T-cell (primary cell): Measurements from ENCODE around the gene CHMP2B. TPM values are rescaled to one million over a fixed set of nuclear protein-coding genes. Genes with fewer than 3 reads are reported as not detected.
"Not testable (repeated sequence)": the region's sequence is repeated elsewhere in the genome, so short reads cannot be mapped to it uniquely, and the experiment has no call there.

ENCODE experiments used
- ATAC-seq, 4 experiments: fragments of 200-7000 bp in 3 of 4; fragments of 150-1000 bp in 1 of 4; cut with Tn5 transposase; replicated peaks in 1 of 4; 1 replicate in 3 of 4; 2 replicates in 1 of 4; pipeline ENCODE4 v1.10.0; 2021; ENCODE audit warnings: moderate library complexity in 3 of 4, mild to moderate bottlenecking in 2 of 4, moderate number of reproducible peaks in 1 of 4
- CTCF ChIA-PET, 2 donors: fragments of 300-600 bp; sonication (Branson Sonifier 250); formaldehyde crosslinking; loops; one replicate each; lab custom pipeline; 2022; ENCODE audit warnings: antibody characterized with exemption in 2 of 2; lab: Charles Lee
- POLR2A ChIA-PET, 2 donors: fragments of 300-600 bp; sonication (Branson Sonifier 250); formaldehyde crosslinking; loops; one replicate each; lab custom pipeline; 2022; ENCODE audit warnings: antibody characterized with exemption in 2 of 2; lab: Charles Lee
- DNase-seq, 35 experiments: peaks; one replicate each; pipeline versions ENCODE4 v3.0.0 to v3.0.0-alpha.2; 2013 to 2023
- H3K27ac ChIP-seq: one replicate; pipeline ENCODE4 v1.5.1; 2013; ENCODE audit warnings: low read length
- H3K27me3 ChIP-seq, 2 experiments: replicated peaks in 1 of 2; 1 replicate in 1 of 2; 2 replicates in 1 of 2; pipeline versions ENCODE4 v1.6.1 to v1.7.0; 2013; ENCODE audit warnings: low read length in 1 of 2, mixed read lengths in 1 of 2; ENCODE audit not compliant: control insufficient read depth in 2 of 2, insufficient read depth in 2 of 2; ENCODE audit errors: extremely low read depth in 1 of 2
- H3K36me3 ChIP-seq, 2 donors: 1 replicate in 1 of 2; 2 replicates in 1 of 2; pipeline versions ENCODE4 v1.6.1 to v1.7.0; 2013; ENCODE audit warnings: low read length in 1 of 2; ENCODE audit not compliant: control insufficient read depth in 2 of 2, insufficient read depth in 1 of 2; ENCODE audit errors: extremely low read depth in 1 of 2
- H3K4me1 ChIP-seq, 2 experiments: 1 replicate in 1 of 2; 2 replicates in 1 of 2; pipeline versions ENCODE4 v1.6.1 to v1.7.0; 2013; ENCODE audit warnings: low read length in 2 of 2, mixed read lengths in 1 of 2; ENCODE audit not compliant: insufficient read depth in 2 of 2, control insufficient read depth in 1 of 2; ENCODE audit errors: extremely low read depth in 1 of 2
- H3K4me3 ChIP-seq, 2 donors: 1 replicate in 1 of 2; 2 replicates in 1 of 2; pipeline versions ENCODE4 v1.5.1 to v1.7.0; 2013; ENCODE audit warnings: mild to moderate bottlenecking in 2 of 2, low read length in 1 of 2, moderate library complexity in 1 of 2; ENCODE audit not compliant: control insufficient read depth in 1 of 2; ENCODE audit errors: extremely low read depth in 1 of 2
- H3K9me3 ChIP-seq: 2 replicates; pipeline ENCODE4 v1.7.0; 2013
- H3K27ac Mint-ChIP-seq, 2 donors: one replicate each; pipeline ENCODE4 v1.8.0; 2020 to 2021; ENCODE audit warnings: mild to moderate bottlenecking in 2 of 2, mixed read lengths in 2 of 2
- H3K27me3 Mint-ChIP-seq, 2 donors: one replicate each; pipeline ENCODE4 v1.8.0; 2021 to 2022; ENCODE audit warnings: mixed read lengths in 2 of 2
- H3K36me3 Mint-ChIP-seq: one replicate; pipeline ENCODE4 v1.8.0; 2021; ENCODE audit warnings: mixed read lengths
- H3K4me1 Mint-ChIP-seq, 3 donors: one replicate each; pipeline ENCODE4 v1.8.0; 2020 to 2022; ENCODE audit warnings: mixed read lengths in 3 of 3, mild to moderate bottlenecking in 1 of 3
- H3K4me3 Mint-ChIP-seq, 3 donors: one replicate each; pipeline ENCODE4 v1.8.0; 2020 to 2022; ENCODE audit warnings: mild to moderate bottlenecking in 3 of 3, mixed read lengths in 3 of 3, moderate library complexity in 3 of 3
- H3K9me3 Mint-ChIP-seq, 3 donors: one replicate each; pipeline ENCODE4 v1.8.0; 2020 to 2022; ENCODE audit warnings: mixed read lengths in 3 of 3
- WGBS: methylation state at CpG from one replicate; pipeline ENCODE4 v1.1.5; 2013; ENCODE audit warnings: missing lambda C conversion rate; ENCODE audit not compliant: insufficient coverage; 5-methylcytosine and 5-hydroxymethylcytosine counted together
- total RNA-seq, 35 experiments: library from RNA in 6 of 35; stranded (reverse) in 6 of 35; fragments of 120-200 nt in 1 of 35; gene quantifications; one replicate each; pipeline versions ENCODE4 v1.2.1 to v1.2.4 and lab custom pipeline; 2013 to 2026

Gene CHMP2B
- total RNA-seq, 5 donors from 2014 or later (not counting 1 experiment from before 2014, with no cell fraction given), result 18.3 to 26.3 (median 23.3) TPM

DNA sequence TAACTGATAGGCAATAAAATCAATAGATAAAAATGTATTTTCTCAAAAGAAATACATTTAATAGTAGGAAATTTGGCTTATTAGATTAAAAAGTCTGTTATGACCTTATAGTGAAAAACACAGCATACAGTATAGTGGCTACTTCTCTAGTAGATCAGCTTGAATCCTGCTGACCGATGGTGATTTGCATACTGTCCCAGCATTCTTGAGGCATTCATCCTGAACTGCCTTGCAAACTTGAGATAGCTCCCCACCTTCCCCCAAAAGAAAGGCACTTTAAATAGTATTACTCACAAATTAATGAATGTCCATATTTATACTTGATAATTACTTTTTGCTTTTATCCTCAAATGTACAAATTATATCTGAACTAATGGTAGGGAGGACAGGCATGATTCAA, 6.7 kb downstream of the CHMP2B start:
- 100% methylated on average over 1 of the region's 1 CpG for WGBS
- peaks cover 61 to 70% (median 64%) of the 10 kb centered on the region in 3 donors for H3K4me1 Mint-ChIP-seq
- POLR2A ChIA-PET, result no interaction called here
- Histone ChIP-seq H3K4me1 (no peaks in the 10 kb centered on the region), H3K27me3 (no peaks in the 10 kb centered on the region), H3K36me3 (peaks cover 0 to 5% of the 10 kb centered on the region in 2 donors), H3K4me3 (no peak overlapping the region), H3K27ac (no peak overlapping the region), H3K9me3 (no peaks in the 10 kb centered on the region)
- DNase-seq (no peak), ATAC-seq (no peak)
- H3K36me3 Mint-ChIP-seq, result peaks cover 25% of the 10 kb centered on the region
- H3K4me3 Mint-ChIP-seq, result no peak overlapping the region
- CTCF ChIA-PET, result no interaction called here
- H3K9me3 Mint-ChIP-seq, result no peaks in the 10 kb centered on the region
- H3K27me3 Mint-ChIP-seq, result no peaks in the 10 kb centered on the region
- no peak overlapping the region for H3K27ac Mint-ChIP-seq

- CTCF ChIA-PET, result interaction anchor here in 1 of 2 donors (0.8 kb wide), 1 partner anchor 14 kb away, joined by 5 read pairs; no protein-coding TSS in a partner anchor
- no peak for ATAC-seq
- Mint-ChIP-seq H3K9me3 (no peaks in the 10 kb centered on the region), H3K27ac (no peak overlapping the region), H3K36me3 (peaks cover 27% of the 10 kb centered on the region), H3K4me3 (no peak overlapping the region), H3K4me1 (peaks cover 44 to 63% (median 53%) of the 10 kb centered on the region in 3 donors), H3K27me3 (no peaks in the 10 kb centered on the region)
- DNase-seq, result no peak
- no peak overlapping the region for H3K27ac ChIP-seq
- no peak overlapping the region for H3K4me3 ChIP-seq
- no peaks in the 10 kb centered on the region for H3K27me3 ChIP-seq
- POLR2A ChIA-PET, result no interaction called here
- no peaks in the 10 kb centered on the region for H3K9me3 ChIP-seq
- no peaks in the 10 kb centered on the region for H3K4me1 ChIP-seq
- peaks cover 0 to 5% of the 10 kb centered on the region in 2 donors for H3K36me3 ChIP-seq
- WGBS, result no CpG with 5 or more reads among the region's 1 CpG
Measured at GRCh38 chr3:87236093-87236492, 9.0 kb downstream of the CHMP2B start.

DNA sequence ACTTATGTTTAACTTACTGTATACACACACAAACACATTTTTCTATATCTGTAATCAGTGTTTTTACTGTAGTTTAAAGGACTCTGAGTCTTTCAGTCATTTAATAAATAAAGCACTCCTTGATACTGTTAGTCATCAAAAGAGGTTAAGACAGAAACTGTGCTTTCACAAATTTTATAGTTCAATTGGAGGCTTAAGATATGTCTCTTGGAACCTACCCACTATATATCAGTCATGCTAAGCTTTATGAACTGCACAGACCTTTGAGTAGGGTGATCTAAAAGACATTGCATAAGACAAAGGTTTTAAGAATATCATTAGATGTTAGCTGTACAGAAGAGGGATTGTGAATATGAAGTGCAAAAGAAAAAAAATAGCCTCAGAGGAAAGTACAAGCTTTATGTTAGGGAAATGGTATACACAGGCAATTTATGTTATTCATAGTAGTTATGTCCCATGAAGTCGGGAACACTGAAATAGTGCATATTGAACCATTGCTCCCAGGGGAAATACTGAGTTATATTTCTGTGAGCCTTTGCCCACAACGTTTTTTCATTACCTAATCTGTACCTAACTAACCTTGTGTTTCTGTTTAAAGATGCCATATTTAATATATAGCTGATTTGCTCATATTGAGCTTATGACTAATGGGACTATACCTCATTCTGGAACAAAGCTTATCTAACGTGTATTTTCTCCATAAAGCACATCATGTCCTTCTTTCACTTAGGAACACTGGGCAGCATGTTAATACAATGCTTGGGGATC, 19.7 kb downstream of the CHMP2B start:
- Mint-ChIP-seq H3K27ac (no peak overlapping the region), H3K36me3 (peaks cover 50% of the 10 kb centered on the region), H3K4me3 (no peak overlapping the region), H3K4me1 (peaks cover 19 to 24% (median 22%) of the 10 kb centered on the region in 3 donors), H3K27me3 (no peaks in the 10 kb centered on the region), H3K9me3 (no peaks in the 10 kb centered on the region)
- no peak for ATAC-seq
- no peaks in the 10 kb centered on the region for H3K4me1 ChIP-seq
- CTCF ChIA-PET, result interaction anchor here in 1 of 2 donors (1.2 to 1.4 kb wide), 2 partner anchors 9 to 13 kb away, joined by 3 to 5 read pairs; no protein-coding TSS in a partner anchor
- H3K9me3 ChIP-seq, result no peaks in the 10 kb centered on the region
- H3K4me3 ChIP-seq, result no peak overlapping the region
- POLR2A ChIA-PET, result no interaction called here
- WGBS, result no CpG with 5 or more reads among the region's 3 CpGs
- no peaks in the 10 kb centered on the region for H3K27me3 ChIP-seq
- no peak overlapping the region for H3K27ac ChIP-seq
- H3K36me3 ChIP-seq, result peaks cover 0 to 17% of the 10 kb centered on the region in 2 donors
- no peak for DNase-seq

DNA sequence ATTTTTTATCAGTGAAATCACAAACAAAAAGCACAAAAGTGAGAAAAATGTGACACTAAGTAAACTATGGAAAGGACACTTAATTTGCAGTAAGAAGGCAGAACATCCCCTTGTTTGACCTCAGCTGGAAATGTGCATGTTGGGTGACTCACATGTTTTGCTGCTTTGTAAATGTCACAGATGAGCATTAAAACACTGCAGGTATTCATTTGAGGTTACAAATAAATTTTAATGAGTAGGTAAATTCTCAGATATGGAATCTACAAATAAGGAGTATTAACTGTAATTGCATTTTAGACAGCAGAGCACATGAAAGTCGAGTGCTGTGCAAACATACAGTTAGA, 20.3 kb downstream of the CHMP2B start:
- ATAC-seq, result no peak
- Histone ChIP-seq H3K27ac (no peak overlapping the region), H3K36me3 (peaks cover 0 to 17% of the 10 kb centered on the region in 2 donors), H3K4me3 (no peak overlapping the region), H3K9me3 (no peaks in the 10 kb centered on the region), H3K27me3 (no peaks in the 10 kb centered on the region), H3K4me1 (no peaks in the 10 kb centered on the region)
- Mint-ChIP-seq H3K36me3 (peaks cover 50% of the 10 kb centered on the region), H3K27ac (no peak overlapping the region), H3K4me3 (no peak overlapping the region), H3K9me3 (no peaks in the 10 kb centered on the region), H3K27me3 (no peaks in the 10 kb centered on the region), H3K4me1 (peaks cover 16 to 21% (median 18%) of the 10 kb centered on the region in 3 donors)
- no CpG with 5 or more reads among the region's 1 CpG for WGBS
- CTCF ChIA-PET, result interaction anchor here in 1 of 2 donors (1.4 kb wide), 1 partner anchor 12 kb away, joined by 5 read pairs; no protein-coding TSS in a partner anchor
- POLR2A ChIA-PET, result no interaction called here
- DNase-seq, result no peak

GRCh38 chr3:87248231-87248630, 21.1 kb downstream of the CHMP2B start:
- CTCF ChIA-PET, result interaction anchor here in 1 of 2 donors (0.8 to 1.4 kb wide), 3 partner anchors 11 to 866 kb away, joined by 3 to 5 read pairs (median 3); no protein-coding TSS in a partner anchor
- H3K4me3 Mint-ChIP-seq, H3K9me3 ChIP-seq, H3K4me1 ChIP-seq, POLR2A ChIA-PET, H3K27me3 ChIP-seq, H3K27me3 Mint-ChIP-seq, H3K9me3 Mint-ChIP-seq, H3K27ac ChIP-seq, DNase-seq, H3K27ac Mint-ChIP-seq, H3K4me3 ChIP-seq, ATAC-seq: not testable (repeated sequence)
- WGBS, result 98% methylated on average over 5 of the region's 6 CpGs
- H3K36me3 ChIP-seq, result peaks cover 0 to 19% of the 10 kb centered on the region in 2 donors
- Mint-ChIP-seq H3K36me3 (peaks cover 47% of the 10 kb centered on the region), H3K4me1 (peaks cover 8 to 14% (median 11%) of the 10 kb centered on the region in 3 donors)

DNA sequence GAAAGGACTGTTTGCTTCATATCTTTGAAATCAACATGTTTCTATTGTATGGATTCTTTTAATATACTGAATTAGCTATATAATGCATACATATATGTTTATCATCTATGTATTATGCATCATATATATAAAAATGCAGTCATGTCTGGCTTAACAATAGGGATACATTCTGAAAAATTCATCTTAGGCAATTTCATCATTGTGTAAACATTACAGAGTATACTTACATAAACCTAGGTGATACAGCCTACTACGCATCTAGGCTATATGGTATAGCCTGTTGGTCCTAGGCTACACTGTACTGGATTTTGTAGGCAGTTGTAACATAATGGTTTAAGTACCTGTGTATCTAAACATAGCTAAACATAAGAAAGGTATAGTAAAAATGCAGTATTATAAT, 21.7 kb downstream of the CHMP2B start:
- Histone ChIP-seq H3K9me3 (no peaks in the 10 kb centered on the region), H3K27me3 (no peaks in the 10 kb centered on the region), H3K36me3 (peaks cover 0 to 23% of the 10 kb centered on the region in 2 donors), H3K4me1 (no peaks in the 10 kb centered on the region), H3K4me3 (no peak overlapping the region), H3K27ac (no peak overlapping the region)
- Mint-ChIP-seq H3K4me3 (no peak overlapping the region), H3K27me3 (no peaks in the 10 kb centered on the region), H3K27ac (no peak overlapping the region), H3K9me3 (no peaks in the 10 kb centered on the region), H3K36me3 (peaks cover 53% of the 10 kb centered on the region), H3K4me1 (peaks cover 8 to 12% (median 9%) of the 10 kb centered on the region in 3 donors)
- no CpG with 5 or more reads among the region's 1 CpG for WGBS
- ChIA-PET CTCF (interaction anchor here in 1 of 2 donors (0.8 to 1.3 kb wide), 2 partner anchors 12 to 866 kb away, joined by 3 read pairs; no protein-coding TSS in a partner anchor), POLR2A (interaction anchor here in 1 of 2 donors (0.5 kb wide), 1 partner anchor 32 kb away, joined by 5 read pairs; no protein-coding TSS in a partner anchor)
- ATAC-seq (no peak), DNase-seq (no peak)
